Activated T-cell treated with anti-CD3 and anti-CD28 coated beads, Interleukin-2, amount 50 U/mL, for 72 hours (primary cell): ENCODE results near the gene PTPRM. TPM values are rescaled to one million over a fixed set of nuclear protein-coding genes. Genes with fewer than 3 reads are reported as not detected.
"Not testable (repeated sequence)": the region's sequence is repeated elsewhere in the genome, so short reads cannot be mapped to it uniquely, and the experiment has no call there.

Source experiments
- ATAC-seq, 2 donors: fragments of 150-1000 bp; cut with Tn5 transposase; replicated peaks in 1 of 2; 2 replicates each; pipeline ENCODE4 v1.10.0; 2021; ENCODE audit warnings: moderate library complexity in 2 of 2, mild to moderate bottlenecking in 1 of 2
- DNase-seq, 2 donors: peaks; one replicate each; pipeline ENCODE4 v3.0.0; 2021 to 2022; ENCODE audit warnings: mixed read lengths in 1 of 2
- H3K27ac Mint-ChIP-seq: one replicate; pipeline ENCODE4 v1.8.0; 2022; ENCODE audit warnings: mild to moderate bottlenecking, moderate library complexity, mixed read lengths
- H3K27me3 Mint-ChIP-seq: one replicate; pipeline ENCODE4 v1.8.0; 2022; ENCODE audit warnings: low read depth, mixed read lengths
- H3K36me3 Mint-ChIP-seq, 2 donors: one replicate each; pipeline ENCODE4 v1.8.0; 2022; ENCODE audit warnings: mixed read lengths in 2 of 2, mild to moderate bottlenecking in 1 of 2; ENCODE audit not compliant: insufficient read depth in 2 of 2
- H3K4me1 Mint-ChIP-seq: one replicate; pipeline ENCODE4 v1.8.0; 2022; ENCODE audit warnings: low read depth, mixed read lengths
- H3K4me3 Mint-ChIP-seq, 2 donors: one replicate each; pipeline ENCODE4 v1.8.0; 2022; ENCODE audit warnings: mild to moderate bottlenecking in 2 of 2, mixed read lengths in 2 of 2, moderate library complexity in 2 of 2
- H3K9me3 Mint-ChIP-seq, 2 donors: one replicate each; pipeline ENCODE4 v1.8.0; 2022; ENCODE audit warnings: mixed read lengths in 2 of 2
- total RNA-seq, 2 donors: library from RNA; stranded (reverse); gene quantifications; one replicate each; pipeline ENCODE4 v1.2.3, GENCODE V29; 2022

PTPRM gene
- total RNA-seq, 2 donors from 2014 or later, result 6.3 to 21.3 TPM

- Mint-ChIP-seq H3K36me3 (no peaks in the 10 kb centered on the region), H3K27ac (peak overlapping the region; percentile 98), H3K27me3 (no peaks in the 10 kb centered on the region), H3K9me3 (no peaks in the 10 kb centered on the region), H3K4me1 (peaks cover 31% of the 10 kb centered on the region), H3K4me3 (peak overlapping the region; percentile 49 to 84)
- peak; percentile 73 to 82 for ATAC-seq
- DNase-seq, result no peak
Measured at GRCh38 chr18:7958081-7958896, 391.2 kb downstream of the PTPRM start.

- peaks cover 26% of the 10 kb centered on the region for H3K4me1 Mint-ChIP-seq
- H3K27me3 Mint-ChIP-seq, result no peaks in the 10 kb centered on the region
- peak; percentile 25 to 46 for ATAC-seq
- peak overlapping the region; percentile 98 for H3K27ac Mint-ChIP-seq
- H3K9me3 Mint-ChIP-seq, result no peaks in the 10 kb centered on the region
- H3K36me3 Mint-ChIP-seq, result no peaks in the 10 kb centered on the region
- H3K4me3 Mint-ChIP-seq, result peak overlapping the region in 1 of 2 donors; percentile 84
- no peak for DNase-seq
Measured at GRCh38 chr18:7958897-7959146, 391.7 kb downstream of the PTPRM start.

- H3K27ac Mint-ChIP-seq, H3K9me3 Mint-ChIP-seq, DNase-seq, H3K4me1 Mint-ChIP-seq, H3K4me3 Mint-ChIP-seq, H3K27me3 Mint-ChIP-seq, H3K36me3 Mint-ChIP-seq, ATAC-seq: not testable (repeated sequence)
Measured at GRCh38 chr18:7966682-7967081, 399.6 kb downstream of the PTPRM start.

GRCh38 chr18:7974200-7974874, 407.2 kb downstream of the PTPRM start:
- Mint-ChIP-seq H3K36me3 (no peaks in the 10 kb centered on the region), H3K4me3 (no peak overlapping the region), H3K4me1 (no peaks in the 10 kb centered on the region), H3K27ac (no peak overlapping the region), H3K27me3 (no peaks in the 10 kb centered on the region), H3K9me3 (no peaks in the 10 kb centered on the region)
- DNase-seq (no peak), ATAC-seq (no peak)

- Mint-ChIP-seq H3K27ac (no peak overlapping the region), H3K9me3 (no peaks in the 10 kb centered on the region), H3K4me1 (no peaks in the 10 kb centered on the region), H3K4me3 (no peak overlapping the region), H3K36me3 (no peaks in the 10 kb centered on the region), H3K27me3 (no peaks in the 10 kb centered on the region)
- DNase-seq, result no peak
- ATAC-seq, result no peak
Measured at GRCh38 chr18:7977897-7978296, 410.8 kb downstream of the PTPRM start.

GRCh38 chr18:7978834-7979233, 411.7 kb downstream of the PTPRM start:
- Mint-ChIP-seq H3K4me3 (no peak overlapping the region), H3K27me3 (no peaks in the 10 kb centered on the region), H3K27ac (no peak overlapping the region), H3K36me3 (no peaks in the 10 kb centered on the region), H3K4me1 (no peaks in the 10 kb centered on the region), H3K9me3 (no peaks in the 10 kb centered on the region)
- ATAC-seq, result no peak
- no peak for DNase-seq

- Mint-ChIP-seq H3K4me1 (no peaks in the 10 kb centered on the region), H3K4me3 (no peak overlapping the region), H3K27ac (no peak overlapping the region), H3K27me3 (no peaks in the 10 kb centered on the region), H3K9me3 (no peaks in the 10 kb centered on the region), H3K36me3 (no peaks in the 10 kb centered on the region)
- ATAC-seq (no peak), DNase-seq (no peak)
Measured at GRCh38 chr18:7979714-7980113, 412.6 kb downstream of the PTPRM start.

- ATAC-seq, result no peak
- Mint-ChIP-seq H3K4me3 (no peak overlapping the region), H3K27ac (no peak overlapping the region)
Measured at GRCh38 chr18:7980136-7980535, 413.0 kb downstream of the PTPRM start.

GRCh38 chr18:7980656-7981055, 413.5 kb downstream of the PTPRM start:
- ATAC-seq (no peak), DNase-seq (no peak)
- H3K36me3 Mint-ChIP-seq, result no peaks in the 10 kb centered on the region
- no peak overlapping the region for H3K4me3 Mint-ChIP-seq
- no peaks in the 10 kb centered on the region for H3K4me1 Mint-ChIP-seq
- H3K27me3 Mint-ChIP-seq, result no peaks in the 10 kb centered on the region
- H3K27ac Mint-ChIP-seq, result no peak overlapping the region
- H3K9me3 Mint-ChIP-seq, result no peaks in the 10 kb centered on the region

More at GRCh38 chr18:7980136-7980535, 413.0 kb downstream of the PTPRM start:
- Mint-ChIP-seq H3K4me1 (no peaks in the 10 kb centered on the region), H3K27me3 (no peaks in the 10 kb centered on the region), H3K9me3 (no peaks in the 10 kb centered on the region), H3K36me3 (no peaks in the 10 kb centered on the region)
- DNase-seq, result no peak

GRCh38 chr18:7982216-7982615, 415.1 kb downstream of the PTPRM start:
- no peak for DNase-seq
- Mint-ChIP-seq H3K27me3 (no peaks in the 10 kb centered on the region), H3K9me3 (no peaks in the 10 kb centered on the region), H3K27ac (no peak overlapping the region), H3K4me3 (no peak overlapping the region), H3K4me1 (no peaks in the 10 kb centered on the region), H3K36me3 (no peaks in the 10 kb centered on the region)
- no peak for ATAC-seq

- Mint-ChIP-seq H3K4me3 (no peak overlapping the region), H3K27me3 (no peaks in the 10 kb centered on the region), H3K36me3 (peaks cover 4% of the 10 kb centered on the region in 2 donors), H3K27ac (no peak overlapping the region), H3K9me3 (peaks cover 6 to 7% of the 10 kb centered on the region in 2 donors), H3K4me1 (no peaks in the 10 kb centered on the region)
- ATAC-seq (no peak), DNase-seq (no peak)
Measured at GRCh38 chr18:7987284-7987976, 420.3 kb downstream of the PTPRM start.

GRCh38 chr18:7990670-7991069, 423.6 kb downstream of the PTPRM start:
- ATAC-seq, result no peak
- Mint-ChIP-seq H3K27me3 (no peaks in the 10 kb centered on the region), H3K27ac (no peak overlapping the region), H3K4me1 (no peaks in the 10 kb centered on the region), H3K9me3 (peaks cover 9 to 11% of the 10 kb centered on the region in 2 donors), H3K4me3 (no peak overlapping the region), H3K36me3 (peaks cover 4% of the 10 kb centered on the region in 2 donors)
- no peak for DNase-seq

GRCh38 chr18:8001711-8002301, 434.7 kb downstream of the PTPRM start:
- Mint-ChIP-seq H3K4me3 (no peak overlapping the region), H3K9me3 (peaks cover 0 to 2% of the 10 kb centered on the region in 2 donors)

More at GRCh38 chr18:8001711-8002301, 434.7 kb downstream of the PTPRM start:
- no peak overlapping the region for H3K27ac Mint-ChIP-seq
- no peak for DNase-seq
- no peaks in the 10 kb centered on the region for H3K36me3 Mint-ChIP-seq
- H3K4me1 Mint-ChIP-seq, result no peaks in the 10 kb centered on the region
- no peak for ATAC-seq
- no peaks in the 10 kb centered on the region for H3K27me3 Mint-ChIP-seq
